Transverse colon (tissue), 3 donors: ENCODE results near the gene KLHDC10.

Experiments used
- CTCF ChIP-seq, 5 experiments: fragments of 200-600 bp in 3 of 5; fragments of 450-650 bp in 2 of 5; sonication (generic) in 3 of 5; IDR thresholded peaks; 1 replicate in 2 of 5; 2 replicates in 3 of 5; pipeline ENCODE4 v1.5.1; 2016 to 2017; ENCODE audit warnings: antibody characterized with exemption in 5 of 5, inconsistent platforms in 3 of 5, mild to moderate bottlenecking in 2 of 5, moderate library complexity in 1 of 5
- EP300 ChIP-seq: sonication (generic); formaldehyde crosslinking; IDR thresholded peaks from one replicate; pipeline ENCODE4 v1.6.1; 2017; ENCODE audit warnings: antibody characterized with exemption, low read depth
- POLR2A ChIP-seq: fragments of 450-650 bp; IDR thresholded peaks from one replicate; pipeline ENCODE4 v1.6.1; 2016; ENCODE audit warnings: antibody characterized with exemption, mild to moderate bottlenecking, moderate library complexity

GRCh38 chr7:130102588-130102987 lies 32.3 kb downstream of the KLHDC10 start:
- TF ChIP-seq CTCF (IDR thresholded peaks at IDR 0.05), result no peak
- TF ChIP-seq EP300, result no peak
- no peak for TF ChIP-seq POLR2A
